ENCODE measurements around the gene MIGA2.
A peak's percentile ranks its signal among the peaks of the same experiment; 100 is the strongest.

The MIGA2 gene

DNA sequence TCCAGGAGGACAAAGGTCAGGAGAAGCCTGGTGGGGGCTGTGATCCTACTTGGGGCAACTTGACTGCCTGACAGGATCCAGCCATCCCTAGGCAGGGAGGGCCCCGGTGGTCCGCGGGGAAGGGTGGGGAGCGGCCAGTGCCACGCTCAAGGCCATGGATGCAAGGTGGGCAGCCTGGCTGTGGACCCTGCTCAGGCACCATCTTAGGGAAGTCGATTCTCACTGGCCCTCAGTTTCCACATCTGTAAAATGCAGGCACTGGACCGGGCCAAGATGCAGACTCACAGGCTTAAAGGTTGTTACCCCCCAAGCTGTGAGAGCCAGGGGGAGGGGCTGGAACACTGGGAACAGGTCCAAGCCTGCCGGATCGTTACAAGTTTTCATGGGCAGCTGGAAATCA, 35.7 kb downstream of the MIGA2 start:
- no peak for DNase-seq (ENCODE audit: low spot score)

DNA sequence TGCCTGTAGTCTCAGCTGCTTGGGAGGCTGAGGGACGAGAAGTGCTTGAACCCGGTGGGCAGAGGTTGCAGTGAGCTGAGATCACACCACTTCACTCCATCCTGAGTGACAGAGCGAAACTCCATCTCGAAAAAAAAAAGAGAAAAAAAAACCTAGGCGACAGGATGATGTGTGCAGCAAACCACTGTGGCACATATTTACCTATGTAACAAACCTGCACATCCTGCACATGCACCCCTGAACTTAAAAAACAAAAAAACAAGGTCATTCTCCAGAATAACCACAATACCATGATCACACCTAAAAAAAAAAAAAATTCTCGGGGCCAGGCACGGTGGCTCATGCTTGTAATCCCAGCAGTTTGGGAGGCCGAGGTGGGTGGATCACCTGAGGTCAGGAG, 37.0 kb downstream of the MIGA2 start:
- DNase-seq (ENCODE audit: low spot score): no peak

DNA sequence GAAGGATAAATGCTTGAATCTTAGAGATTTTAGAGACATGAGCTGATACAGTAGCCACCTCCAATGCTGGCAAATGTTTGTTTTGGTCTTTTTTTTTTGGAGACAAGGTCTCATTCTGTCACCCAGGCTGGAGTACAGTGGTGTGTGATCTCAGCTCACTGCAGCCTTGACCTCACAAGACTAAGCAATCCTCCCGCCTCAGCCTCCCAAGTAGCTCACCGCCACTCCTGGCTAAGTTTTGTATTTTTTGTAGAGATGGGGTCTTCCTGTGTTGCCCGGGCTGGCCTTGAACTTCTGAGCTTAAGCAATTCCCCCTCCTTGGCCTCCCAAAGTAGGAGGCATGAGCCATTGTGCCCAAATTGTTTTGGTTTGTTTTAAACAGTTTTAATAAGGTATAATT, 37.7 kb downstream of the MIGA2 start:
- DNase-seq (ENCODE audit: low spot score): no peak

DNA sequence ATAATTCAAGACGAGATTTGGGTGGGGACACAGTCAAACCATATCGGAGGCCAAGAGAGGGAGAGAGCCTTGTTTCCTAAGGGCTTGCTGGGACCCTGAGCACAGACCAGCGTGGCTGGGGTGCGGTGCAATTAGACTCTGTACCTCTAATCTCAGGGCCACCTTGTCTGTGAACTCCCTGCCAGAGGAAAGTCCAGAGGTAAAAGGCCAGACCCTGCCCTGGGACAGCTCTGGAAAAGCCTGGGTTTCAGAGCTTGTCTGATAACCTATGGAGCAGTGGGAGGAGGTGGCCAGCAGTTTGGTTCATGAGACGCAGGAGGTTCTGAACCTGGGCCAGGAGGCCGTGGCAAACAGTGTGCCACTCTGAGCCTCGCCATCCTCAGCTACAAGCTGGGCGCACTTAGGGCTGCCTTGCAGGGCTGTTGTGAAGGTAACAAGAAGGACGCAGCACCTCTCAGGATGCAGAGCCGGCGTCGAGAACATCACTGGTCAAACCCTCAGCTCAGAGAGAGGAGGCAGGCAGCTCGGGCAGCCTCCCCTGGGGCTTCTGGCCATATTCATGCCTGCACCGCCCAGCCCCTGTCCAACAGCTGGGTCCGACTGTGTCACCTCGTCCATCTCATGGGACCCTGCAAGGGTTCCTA, 39.7 kb downstream of the MIGA2 start:
- DNase-seq (ENCODE audit: low spot score): no peak

DNA sequence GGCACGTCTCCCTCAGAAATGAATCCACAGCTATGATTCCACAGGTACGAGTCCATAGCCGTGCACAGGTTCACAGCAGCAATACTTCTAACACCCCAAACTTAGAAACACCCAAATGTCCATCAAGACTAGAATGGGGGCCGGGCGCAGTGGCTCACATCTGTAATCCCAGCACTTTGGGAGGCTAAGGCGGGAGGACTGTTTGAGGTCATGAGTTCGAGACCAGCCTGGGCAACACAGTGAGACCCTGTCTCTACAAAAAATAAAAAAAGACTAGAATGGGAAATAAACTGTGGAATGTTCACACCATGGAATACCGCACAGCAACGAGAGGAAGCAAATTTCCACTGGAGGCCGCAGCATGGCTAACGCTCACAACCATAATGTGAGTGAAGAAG, 40.2 kb downstream of the MIGA2 start:
- DNase-seq (ENCODE audit: low spot score): no peak

DNA sequence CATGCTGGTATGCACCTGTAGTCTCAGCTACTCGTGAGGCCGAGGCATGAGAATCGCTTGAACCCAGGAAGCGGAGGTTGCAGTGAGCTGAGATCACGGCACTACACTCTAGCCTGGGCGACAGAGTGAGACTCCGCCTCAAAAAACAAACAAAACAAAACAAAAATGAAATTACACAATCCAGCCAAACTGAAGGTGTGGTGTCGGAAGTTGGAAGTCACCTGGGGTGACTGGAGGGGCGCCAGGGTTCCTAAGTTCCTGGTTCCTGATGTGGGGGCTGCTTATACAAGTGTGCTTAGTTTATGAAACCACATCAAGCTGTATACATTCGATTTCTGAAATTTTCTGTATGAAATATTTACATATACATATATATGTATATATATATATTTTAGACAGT, 40.8 kb downstream of the MIGA2 start:
- no peak for DNase-seq (ENCODE audit: low spot score)

GRCh38 chr9:129078691-129079503, 42.5 kb downstream of the MIGA2 start:
- DNase-seq (ENCODE audit: low spot score): no peak

DNA sequence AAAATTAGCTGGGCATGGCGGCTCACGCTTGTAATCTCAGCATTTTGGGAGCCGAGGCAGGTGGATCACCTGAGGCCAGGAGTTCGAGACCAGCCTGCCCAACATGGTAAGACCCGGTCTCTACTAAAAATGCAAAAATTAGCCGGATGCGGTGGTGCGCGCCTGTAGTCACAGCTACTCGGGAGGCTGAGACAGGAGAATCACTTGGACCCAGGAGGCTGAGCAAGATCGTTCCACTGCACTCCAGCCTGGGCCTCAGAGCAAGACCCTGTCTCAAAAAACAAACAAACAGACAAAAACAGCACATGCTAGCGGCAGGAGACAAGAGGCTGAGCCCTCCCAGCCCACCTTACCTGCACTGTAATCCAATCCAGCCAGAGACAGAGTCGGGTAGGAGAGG, 43.4 kb downstream of the MIGA2 start:
- no peak for DNase-seq (ENCODE audit: low spot score)

GRCh38 chr9:129080298-129080600, 43.8 kb downstream of the MIGA2 start:
- no peak for DNase-seq (ENCODE audit: low spot score)

DNA sequence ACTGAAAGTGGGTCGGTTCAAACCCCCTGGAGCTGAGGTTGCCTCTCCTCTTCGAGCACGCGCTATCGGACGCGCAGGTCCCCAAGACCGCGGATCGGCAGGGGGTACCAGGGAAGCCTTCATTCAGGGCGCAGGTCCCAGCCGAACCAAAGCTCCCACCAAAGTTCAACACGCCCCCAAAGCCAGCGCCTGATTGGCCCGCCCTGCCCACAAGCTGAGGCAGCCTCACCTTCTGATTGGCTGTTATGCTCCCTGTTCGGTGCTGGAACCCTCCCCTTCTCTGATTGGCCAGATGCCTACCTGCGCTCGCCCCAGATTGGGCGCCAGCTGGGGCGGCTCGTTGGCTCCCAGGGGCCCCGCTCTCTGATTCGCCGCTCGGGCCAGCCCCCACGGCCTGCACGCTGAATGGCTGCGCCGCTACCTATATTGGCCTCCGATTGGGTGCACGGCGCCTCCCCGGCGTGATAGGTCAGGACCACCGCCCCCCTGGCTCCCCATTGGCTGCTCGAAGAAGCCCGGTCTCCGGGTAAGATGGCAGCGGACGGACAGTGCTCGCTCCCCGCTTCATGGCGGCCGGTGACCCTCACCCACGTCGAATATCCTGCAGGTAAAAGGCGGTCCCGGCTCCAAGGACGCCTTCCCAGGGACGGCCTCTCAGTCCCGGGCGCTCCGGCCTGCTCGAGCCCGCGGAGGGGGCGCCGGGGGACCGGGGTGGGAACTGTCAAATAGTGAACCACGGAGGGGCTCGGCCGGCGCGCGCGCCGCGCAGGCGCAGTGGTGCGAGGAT, 44.4 kb downstream of the MIGA2 start, which contains the start of gene DOLPP1:
DOLPP1 (plus strand) TSS at position 511 of the 787 bp plus-strand sequence; CDS start at position 532, 21 bp downstream.
- peak; percentile 99 for DNase-seq (ENCODE audit: low spot score)

- no peak for DNase-seq (ENCODE audit: low spot score)
These were observed 45.0 kb downstream of the MIGA2 start for GRCh38 chr9:129081388-129081904.

DNA sequence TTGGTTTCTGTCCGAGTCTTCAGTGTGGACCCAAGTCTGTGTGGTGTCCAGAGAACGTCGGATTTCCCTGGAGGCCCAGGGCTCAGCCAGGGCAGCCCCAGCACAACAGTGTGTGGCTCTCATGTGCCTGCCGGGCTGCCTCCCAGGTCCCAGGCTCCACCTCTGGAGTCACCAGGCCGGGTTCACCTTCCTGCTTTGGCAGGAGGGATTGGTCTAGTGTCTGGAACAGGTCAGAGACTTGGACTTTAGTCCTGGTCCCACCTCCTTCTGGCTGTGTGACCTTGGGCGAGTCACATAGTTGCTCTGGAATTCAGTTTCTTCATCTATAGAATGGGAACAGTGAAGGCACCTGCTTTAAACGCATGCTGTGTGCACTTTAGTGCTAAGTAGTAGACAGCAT, 47.7 kb downstream of the MIGA2 start:
- DNase-seq (ENCODE audit: low spot score): no peak

- DNase-seq (ENCODE audit: low spot score): no peak
These were observed 52.8 kb downstream of the MIGA2 start for GRCh38 chr9:129089246-129089645.

- DNase-seq (ENCODE audit: low spot score): no peak
These were observed 57.4 kb downstream of the MIGA2 start for GRCh38 chr9:129093602-129094386.

DNA sequence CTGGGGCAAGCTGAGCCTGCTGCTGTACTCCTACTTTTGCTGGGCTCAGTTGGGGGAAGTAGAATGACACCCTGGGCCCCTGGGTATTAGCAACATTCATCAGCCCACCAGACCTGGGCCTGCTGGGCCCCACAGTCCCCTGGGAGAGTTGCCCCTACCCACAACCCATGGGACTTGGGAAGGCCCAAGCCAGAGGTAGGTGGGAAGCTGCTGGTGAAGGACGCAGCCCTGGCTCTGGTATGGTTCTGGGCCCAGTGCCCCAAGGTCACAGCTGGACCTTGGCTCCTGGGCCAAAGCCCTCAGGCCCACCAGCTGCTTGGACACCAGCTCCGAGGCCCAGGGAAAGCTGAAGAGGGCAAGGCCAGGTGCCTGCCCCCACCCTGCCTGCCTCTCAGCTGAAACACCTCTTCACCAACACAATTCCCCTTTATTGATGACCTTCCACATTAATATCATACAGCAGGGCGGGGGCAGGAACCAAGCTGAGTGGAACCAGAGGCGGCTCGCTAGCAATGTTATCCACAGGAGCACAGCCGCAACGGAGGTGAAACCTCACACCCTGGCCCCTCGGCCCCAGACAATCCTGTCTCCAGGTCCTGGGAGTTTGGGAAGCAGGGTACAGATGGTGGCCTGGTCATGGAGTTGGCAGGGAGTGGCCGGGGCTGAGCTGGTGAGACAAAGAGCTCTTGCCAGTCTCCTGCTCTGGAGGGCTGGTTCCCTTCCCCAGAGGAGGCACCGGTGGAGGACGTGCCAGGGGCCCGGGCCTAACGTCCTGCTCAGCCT, 58.2 kb downstream of the MIGA2 start:
- no peak for DNase-seq (ENCODE audit: low spot score)

DNA sequence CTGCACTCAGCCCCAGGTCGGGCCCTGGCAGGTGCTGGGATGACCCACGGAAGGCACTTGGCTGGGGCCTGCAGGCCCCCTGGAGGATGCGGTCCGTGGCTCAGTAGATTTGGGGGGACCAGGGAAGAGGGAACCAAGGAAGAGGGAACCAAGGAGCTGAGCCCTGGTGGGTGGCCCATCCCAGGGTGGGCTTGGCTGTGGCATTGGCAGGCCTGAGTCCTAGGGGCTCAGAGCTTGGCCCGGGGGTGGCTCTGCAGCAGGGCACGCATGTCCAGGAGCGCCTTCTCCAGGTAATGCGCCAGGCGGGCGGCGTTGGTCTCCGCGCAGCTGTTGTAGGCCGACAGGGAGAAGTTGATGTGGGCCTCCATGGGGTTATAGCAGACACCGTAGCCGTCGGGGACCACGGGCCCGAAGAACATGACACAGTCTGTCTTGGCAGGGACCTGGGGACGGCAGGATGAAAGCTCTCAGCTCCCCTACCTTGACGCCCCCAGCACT, 58.8 kb downstream of the MIGA2 start:
- no peak for DNase-seq (ENCODE audit: low spot score)

DNA sequence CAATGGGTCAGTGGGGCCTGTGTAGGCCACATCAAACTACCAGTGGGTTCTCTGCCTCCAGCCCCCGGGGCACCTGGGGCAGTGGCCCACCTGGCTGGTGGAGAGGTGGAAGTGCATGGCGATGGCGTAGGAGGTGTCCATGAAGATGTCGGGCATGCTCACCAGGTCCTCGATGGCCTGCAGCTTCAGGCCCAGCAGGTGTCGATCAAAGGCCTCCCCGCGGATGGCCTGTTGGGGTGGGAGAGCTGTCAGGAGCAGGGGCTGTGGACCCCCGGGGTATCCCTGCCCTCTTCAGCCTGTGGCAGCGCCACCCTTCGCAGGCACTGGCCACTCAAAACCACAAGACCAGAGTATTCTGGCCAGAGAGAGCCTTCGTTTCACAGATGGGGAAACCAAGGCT, 59.5 kb downstream of the MIGA2 start:
- no peak for DNase-seq (ENCODE audit: low spot score)

GRCh38 chr9:129097671-129098306, 61.4 kb downstream of the MIGA2 start:
- DNase-seq (ENCODE audit: low spot score): no peak

- no peak for DNase-seq (ENCODE audit: low spot score)
These were observed 61.9 kb downstream of the MIGA2 start for GRCh38 chr9:129098328-129098727.

DNA sequence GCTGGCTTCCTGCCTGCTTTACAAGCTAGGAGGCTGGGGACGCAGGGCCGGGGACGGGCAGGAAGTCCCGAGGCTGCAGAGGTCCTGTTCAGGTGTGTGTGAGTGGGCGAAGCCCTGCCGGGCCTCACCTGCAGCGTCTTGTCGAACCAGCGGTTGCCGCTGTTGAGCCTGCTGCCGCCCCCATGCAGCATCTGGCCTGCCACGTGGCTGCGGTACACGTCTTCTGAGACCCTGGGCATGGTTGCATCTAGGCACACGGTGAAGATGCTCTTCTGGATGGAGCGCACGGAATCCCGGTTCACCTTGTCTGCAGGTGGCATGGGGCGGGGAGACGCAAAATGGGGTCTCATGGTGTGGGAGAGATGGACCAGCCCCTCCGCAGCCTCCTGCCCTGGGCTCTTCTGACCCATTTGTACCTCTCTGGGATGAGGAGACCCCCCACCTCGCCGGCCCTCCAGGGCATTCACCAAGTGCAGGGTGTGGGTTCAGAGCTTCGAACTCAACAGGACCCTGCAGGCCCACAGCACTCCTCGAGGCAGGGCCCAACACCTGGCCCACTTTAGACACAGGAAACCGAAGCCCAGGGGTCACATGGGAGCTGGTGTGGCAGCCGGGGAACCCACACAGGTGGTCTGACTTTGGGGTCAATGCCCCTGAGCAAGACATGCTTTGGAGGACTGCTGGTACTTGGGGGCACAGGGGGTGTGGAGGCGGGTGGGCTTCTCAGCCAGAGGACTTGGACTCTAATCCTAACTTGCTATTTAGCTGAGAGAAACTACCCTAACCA, 64.2 kb downstream of the MIGA2 start:
- no peak for DNase-seq (ENCODE audit: low spot score)

Measured in left forelimb (tissue), 1 donor.